HG03558 (cell line): ENCODE results near the gene SPEM3.
A peak's percentile ranks its signal among the peaks of the same experiment; 100 is the strongest.

ENCODE experiments used
- ATAC-seq: cut with Tn5 transposase; IDR thresholded peaks from one replicate; pipeline ENCODE4 v1.9.1; 2021; ENCODE audit warnings: moderate number of reproducible peaks; ENCODE audit not compliant: unreplicated experiment; ENCODE audit errors: extremely low read depth

The SPEM3 gene

DNA sequence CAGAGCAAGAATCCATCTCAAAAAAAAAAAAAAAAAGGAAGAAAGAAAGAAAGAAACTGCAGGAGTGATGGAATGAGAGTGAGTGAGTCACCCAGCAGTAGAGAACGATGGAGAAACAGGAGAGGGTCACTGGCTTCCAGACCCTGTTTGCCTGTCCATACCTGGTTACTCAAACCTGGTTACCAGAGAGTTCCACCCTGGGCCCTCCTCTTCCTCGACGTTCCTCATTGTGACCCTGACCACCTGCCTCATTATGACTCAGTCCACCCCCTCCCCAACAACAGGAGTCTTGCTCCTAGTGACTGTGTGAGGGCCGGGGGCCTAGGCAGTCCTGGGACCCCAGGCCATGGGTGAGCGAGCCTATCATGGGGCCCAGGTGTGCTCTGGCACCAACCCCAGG is at the start of gene SPEM3:
TSS of gene SPEM3 (plus strand) at position 301 of the 400 bp plus-strand sequence. CDS start at position 347, 46 bp downstream.
- ATAC-seq: no peak

DNA sequence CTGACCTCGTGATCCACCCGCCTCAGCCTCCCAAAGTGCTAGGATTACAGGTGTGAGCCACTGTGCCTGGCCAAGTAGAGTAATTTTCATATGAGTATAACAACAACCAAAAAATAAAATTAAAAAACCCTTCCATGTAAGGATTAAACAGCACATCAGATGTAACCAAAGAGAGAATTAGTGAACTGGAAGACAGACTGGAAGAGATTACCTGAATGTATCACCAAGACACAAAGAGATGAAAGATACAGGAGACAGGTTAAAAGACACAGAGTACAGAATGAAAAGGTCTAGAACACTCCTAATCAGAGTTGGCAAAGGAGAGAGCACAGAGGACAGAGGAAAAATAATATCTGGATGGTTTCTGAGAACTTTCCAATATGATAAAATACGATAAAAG is 49.5 kb upstream of the SPEM3 start:
- ATAC-seq: no peak

- no peak for ATAC-seq
Measured at GRCh38 chr17:7380321-7380720, 48.3 kb upstream of the SPEM3 start.

GRCh38 chr17:7380855-7381683 is 47.6 kb upstream of the SPEM3 start, which contains the start of gene TNK1:
Gene TNK1 (plus strand): TSS chr17:7381089. CDS start chr17:7382927, 1,838 bp downstream.
- no peak for ATAC-seq

DNA sequence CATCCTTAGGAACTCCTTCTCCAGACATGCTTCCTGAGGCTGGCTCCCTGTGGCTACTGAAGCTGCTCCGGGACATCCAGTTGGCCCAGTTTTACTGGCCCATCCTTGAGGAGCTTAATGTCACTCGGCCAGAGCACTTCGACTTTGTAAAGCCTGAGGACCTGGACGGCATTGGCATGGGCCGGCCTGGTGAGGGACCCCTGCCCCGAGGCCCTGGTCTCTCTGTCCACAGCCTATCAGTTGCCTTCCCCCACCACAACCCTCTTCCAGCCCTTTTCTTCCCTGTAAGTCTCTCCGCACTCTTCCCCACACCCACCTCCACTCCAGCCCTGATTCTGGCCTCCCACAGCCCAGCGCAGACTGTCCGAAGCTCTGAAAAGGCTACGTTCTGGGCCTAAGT is 45.8 kb upstream of the SPEM3 start:
- ATAC-seq: no peak

- ATAC-seq: no peak
Measured at GRCh38 chr17:7383371-7383741, 45.3 kb upstream of the SPEM3 start.

GRCh38 chr17:7383742-7384488 is 44.7 kb upstream of the SPEM3 start:
- no peak for ATAC-seq

DNA sequence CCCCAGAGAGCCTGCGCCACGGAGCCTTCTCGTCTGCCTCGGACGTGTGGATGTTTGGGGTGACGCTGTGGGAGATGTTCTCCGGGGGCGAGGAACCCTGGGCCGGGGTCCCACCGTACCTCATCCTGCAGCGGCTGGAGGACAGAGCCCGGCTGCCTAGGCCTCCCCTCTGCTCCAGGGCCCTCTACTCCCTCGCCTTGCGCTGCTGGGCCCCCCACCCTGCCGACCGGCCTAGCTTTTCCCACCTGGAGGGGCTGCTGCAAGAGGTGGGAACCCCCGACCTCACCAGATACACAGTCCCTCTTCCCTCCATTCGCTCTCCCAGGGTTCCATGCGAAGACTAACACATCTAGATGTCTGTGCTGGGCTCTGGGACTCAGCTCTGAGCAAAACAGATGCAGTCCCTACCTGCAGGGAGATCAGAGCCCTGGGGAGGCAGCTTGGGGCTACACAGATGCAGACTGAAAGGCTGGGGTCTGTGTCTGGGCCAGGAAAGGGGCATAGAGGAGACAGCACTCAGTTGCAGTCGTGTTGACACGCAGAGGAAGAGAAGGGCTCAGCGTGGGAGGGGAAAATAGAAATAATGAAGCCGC is 44.1 kb upstream of the SPEM3 start:
- no peak for ATAC-seq

- ATAC-seq: no peak
Measured at GRCh38 chr17:7388856-7389255, 39.8 kb upstream of the SPEM3 start.

GRCh38 chr17:7389924-7390910 is 38.4 kb upstream of the SPEM3 start:
- ATAC-seq: no peak

DNA sequence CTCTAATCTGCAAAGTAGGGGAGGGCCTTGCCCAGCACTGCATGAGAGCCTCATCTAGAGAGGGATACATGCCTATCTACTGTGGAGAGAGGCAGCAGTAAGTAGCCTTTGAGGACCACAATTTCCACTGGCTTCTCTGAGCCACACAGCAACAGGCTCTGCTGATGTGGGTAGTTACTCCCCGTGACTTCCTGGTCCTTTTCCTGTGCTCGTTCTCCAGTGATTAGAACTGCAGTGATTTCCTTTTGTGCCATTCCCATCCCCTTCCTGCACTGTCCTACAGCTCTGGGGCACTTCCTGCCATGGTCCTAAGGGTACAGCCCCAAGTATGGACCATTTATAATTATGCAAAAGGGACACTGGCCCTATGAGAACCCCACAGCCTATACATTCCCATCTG is 37.4 kb upstream of the SPEM3 start:
- ATAC-seq: no peak

DNA sequence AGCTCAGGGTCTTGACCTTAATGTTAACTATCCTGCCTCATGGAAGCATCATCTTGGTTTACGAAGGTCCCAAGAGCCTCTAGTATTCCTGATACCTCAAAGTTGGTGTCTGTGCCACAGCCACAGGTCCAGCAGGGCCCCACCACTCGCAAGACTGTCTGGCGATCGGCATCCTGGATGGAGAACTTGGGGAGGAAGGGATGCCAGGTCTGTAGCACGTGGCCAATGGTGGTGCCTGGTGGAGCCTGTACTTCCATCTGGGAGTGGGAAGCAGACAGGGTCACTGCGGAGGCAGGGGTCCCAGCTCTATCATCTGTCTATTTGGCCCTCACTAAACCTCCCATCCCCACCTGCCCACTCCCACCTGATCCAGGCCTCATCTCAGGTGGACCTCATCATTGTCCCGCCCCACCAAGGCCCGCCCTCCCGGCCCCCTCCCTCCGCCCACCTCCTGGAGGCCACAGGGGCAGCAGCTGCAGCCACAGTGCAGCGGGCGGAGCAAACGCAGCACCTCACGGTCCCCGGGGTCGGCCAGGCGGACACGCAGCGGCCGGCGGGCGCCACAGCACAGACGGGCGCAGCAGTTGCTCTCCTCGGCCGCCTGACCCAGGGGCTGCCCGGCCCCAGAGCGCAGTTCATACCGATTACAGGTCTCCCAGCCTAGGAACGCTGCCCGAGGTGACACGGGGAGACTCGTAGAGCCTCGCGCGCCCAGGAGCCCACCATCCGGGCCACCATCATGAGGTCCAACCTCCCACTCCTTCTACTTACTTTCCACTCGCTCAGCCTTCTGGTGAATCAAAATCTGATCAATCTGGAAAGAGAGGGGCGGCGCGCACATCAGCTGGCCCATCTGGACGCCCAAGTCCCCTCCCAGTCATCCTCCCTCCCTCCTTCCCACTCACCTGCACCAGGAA is 35.7 kb upstream of the SPEM3 start:
- no peak for ATAC-seq

- ATAC-seq: peak; percentile 13
Measured at GRCh38 chr17:7393613-7394451, 34.8 kb upstream of the SPEM3 start.

- ATAC-seq: peak; percentile 45
Measured at GRCh38 chr17:7394452-7395191, 34.0 kb upstream of the SPEM3 start, which contains the start of gene PLSCR3. Gene PLSCR3 (minus strand): TSS chr17:7394525. CDS start chr17:7394110, 415 bp downstream.

DNA sequence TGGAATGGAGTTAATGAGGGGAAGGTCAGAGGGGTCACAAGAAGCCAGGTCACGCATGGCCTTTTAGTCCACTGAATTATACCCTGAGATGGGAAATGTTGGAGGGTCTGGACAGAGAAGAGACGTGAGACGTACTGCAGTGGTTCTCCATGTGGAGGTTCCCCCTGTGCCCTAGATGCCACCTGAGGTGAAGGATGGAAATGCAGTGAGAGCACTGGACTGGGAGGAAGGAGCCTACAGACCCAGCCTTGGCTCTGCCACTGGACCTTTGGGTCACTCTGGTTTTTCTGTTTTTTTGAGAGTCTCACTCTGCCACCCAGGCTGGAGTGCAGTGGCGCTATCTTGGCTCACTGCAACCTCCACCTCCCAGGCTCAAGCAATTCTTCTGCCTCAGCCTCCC is 32.5 kb upstream of the SPEM3 start:
- ATAC-seq: no peak

DNA sequence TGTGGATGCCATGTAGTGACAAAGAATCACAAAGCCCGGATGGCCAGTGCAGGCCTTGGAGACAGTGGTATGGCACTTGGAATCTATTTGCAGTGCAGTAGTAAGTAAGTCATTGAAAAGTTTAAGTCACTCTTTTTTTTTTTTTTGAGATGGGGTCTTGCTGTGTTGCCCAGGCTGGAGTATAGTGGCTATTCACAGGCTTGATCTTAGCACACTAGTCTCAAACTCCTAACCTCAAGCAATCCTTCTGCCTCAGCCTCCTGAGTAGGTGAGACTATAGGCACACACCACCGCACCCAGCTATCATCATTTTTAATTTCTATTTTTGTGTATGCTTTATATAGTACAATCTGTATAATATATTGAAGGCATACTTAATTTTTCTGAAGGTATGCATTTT is 30.0 kb upstream of the SPEM3 start:
- no peak for ATAC-seq

GRCh38 chr17:7403043-7403726 is 25.5 kb upstream of the SPEM3 start:
- ATAC-seq: no peak
